Nephron (organoid): ENCODE measurements around the gene PCDHGA1.
"Not testable (repeated sequence)": the region's sequence is repeated elsewhere in the genome, so short reads cannot be mapped to it uniquely, and the experiment has no call there.

ENCODE experiments used
- H3K27ac Mint-ChIP-seq, 3 experiments: 2 replicates each; pipeline ENCODE4 v1.8.0; 2020; ENCODE audit warnings: mixed read lengths in 3 of 3, mild to moderate bottlenecking in 2 of 3, moderate library complexity in 1 of 3
- H3K27me3 Mint-ChIP-seq: 2 replicates; pipeline ENCODE4 v1.8.0; 2021; ENCODE audit warnings: low read depth, mild to moderate bottlenecking, moderate library complexity, mixed read lengths
- H3K36me3 Mint-ChIP-seq: 2 replicates; pipeline ENCODE4 v1.8.0; 2020; ENCODE audit warnings: low read depth, mixed read lengths
- H3K4me1 Mint-ChIP-seq: 2 replicates; pipeline ENCODE4 v1.8.0; 2020; ENCODE audit warnings: mixed read lengths
- H3K4me3 Mint-ChIP-seq, 3 experiments: 2 replicates each; pipeline ENCODE4 v1.8.0; 2020; ENCODE audit warnings: mild to moderate bottlenecking in 3 of 3, mixed read lengths in 3 of 3, moderate library complexity in 2 of 3
- H3K9me3 Mint-ChIP-seq: 2 replicates; pipeline ENCODE4 v1.8.0; 2020; ENCODE audit warnings: mixed read lengths
- CTCF ChIP-seq, 3 experiments: fragments of 200-600 bp; sonication (generic); IDR thresholded peaks; one replicate each; pipeline ENCODE4 v1.5.0; 2021; ENCODE audit warnings: antibody characterized with exemption in 3 of 3; ENCODE audit not compliant: unreplicated experiment in 3 of 3

The PCDHGA1 gene

GRCh38 chr5:141330299-141331080 is at the start of gene PCDHGA1:
TSS of gene PCDHGA1 (plus strand) at chr5:141330514.
- no peak within 1 kb of the TSS for H3K27ac Mint-ChIP-seq
- no peak within 1 kb of the TSS for H3K4me3 Mint-ChIP-seq
- no peak for TF ChIP-seq CTCF (IDR thresholded peaks at IDR 0.05; ENCODE audit: unreplicated experiment in 3 of 3)
- no peaks in the 10 kb centered on the region for H3K4me1 Mint-ChIP-seq
- H3K36me3 Mint-ChIP-seq, result peaks cover 20% of the 10 kb centered on the region
- H3K27me3 Mint-ChIP-seq, result no peaks in the 10 kb centered on the region
- H3K9me3 Mint-ChIP-seq, result peaks cover 63% of the 10 kb centered on the region

- H3K36me3 Mint-ChIP-seq, result peaks cover 94% of the 10 kb centered on the region
- H3K27me3 Mint-ChIP-seq, result no peaks in the 10 kb centered on the region
- no peak overlapping the region for H3K4me3 Mint-ChIP-seq
- no peaks in the 10 kb centered on the region for H3K4me1 Mint-ChIP-seq
- H3K27ac Mint-ChIP-seq, result no peak overlapping the region
- TF ChIP-seq CTCF (IDR thresholded peaks at IDR 0.05; ENCODE audit: unreplicated experiment in 3 of 3), result no peak
- H3K9me3 Mint-ChIP-seq, result peaks cover 87% of the 10 kb centered on the region
Observed at GRCh38 chr5:141298376-141298775, 31.9 kb upstream of the PCDHGA1 start.

- Mint-ChIP-seq H3K27ac (no peak within 1 kb of the TSS), H3K4me1 (no peaks in the 10 kb centered on the region), H3K4me3 (no peak within 1 kb of the TSS), H3K9me3 (peaks cover 86% of the 10 kb centered on the region), H3K27me3 (no peaks in the 10 kb centered on the region), H3K36me3 (peaks cover 92% of the 10 kb centered on the region)
- no peak for TF ChIP-seq CTCF (IDR thresholded peaks at IDR 0.05; ENCODE audit: unreplicated experiment in 3 of 3)
Observed at GRCh38 chr5:141303756-141304155, 26.6 kb upstream of the PCDHGA1 start, which contains the start of gene SLC25A2. TSS of gene SLC25A2 (minus strand) at chr5:141304049. CDS start at chr5:141303865, 184 bp downstream.

- Mint-ChIP-seq H3K27ac (no peak overlapping the region), H3K4me1 (no peaks in the 10 kb centered on the region), H3K4me3 (no peak overlapping the region), H3K9me3 (peaks cover 86% of the 10 kb centered on the region), H3K36me3 (peaks cover 94% of the 10 kb centered on the region), H3K27me3 (no peaks in the 10 kb centered on the region)
- no peak for TF ChIP-seq CTCF (IDR thresholded peaks at IDR 0.05; ENCODE audit: unreplicated experiment in 3 of 3)
Observed at GRCh38 chr5:141306630-141307029, 23.7 kb upstream of the PCDHGA1 start.

- H3K27me3 Mint-ChIP-seq, result no peaks in the 10 kb centered on the region
- H3K4me3 Mint-ChIP-seq, result no peak overlapping the region
Observed at GRCh38 chr5:141313711-141314110, 16.6 kb upstream of the PCDHGA1 start.

GRCh38 chr5:141316963-141317362 is 13.4 kb upstream of the PCDHGA1 start:
- peaks cover 81% of the 10 kb centered on the region for H3K9me3 Mint-ChIP-seq
- H3K36me3 Mint-ChIP-seq, result peaks cover 95% of the 10 kb centered on the region
- H3K4me1 Mint-ChIP-seq, H3K27ac Mint-ChIP-seq, H3K27me3 Mint-ChIP-seq, H3K4me3 Mint-ChIP-seq: not testable (repeated sequence)

More at GRCh38 chr5:141313711-141314110, 16.6 kb upstream of the PCDHGA1 start:
- peaks cover 80% of the 10 kb centered on the region for H3K9me3 Mint-ChIP-seq
- TF ChIP-seq CTCF (IDR thresholded peaks at IDR 0.05; ENCODE audit: unreplicated experiment in 3 of 3), result no peak
- no peaks in the 10 kb centered on the region for H3K4me1 Mint-ChIP-seq
- H3K27ac Mint-ChIP-seq, result no peak overlapping the region
- peaks cover 100% of the 10 kb centered on the region for H3K36me3 Mint-ChIP-seq
